Neural cell (in vitro differentiated cells): ENCODE data around the gene SCARB1. TPM values are rescaled to one million over a fixed set of nuclear protein-coding genes. Genes with fewer than 3 reads are reported as not detected.
"Not testable (repeated sequence)": the region's sequence is repeated elsewhere in the genome, so short reads cannot be mapped to it uniquely, and the experiment has no call there.

ENCODE experiments used
- H2AFZ ChIP-seq: fragments of 200-600, 300-800 bp; sonication (generic), shearing (Covaris generic); 2 replicates; pipeline ENCODE4 v1.6.0; 2014; ENCODE audit warnings: low read depth, mild to moderate bottlenecking, antibody characterized with exemption, low read length, moderate library complexity
- H3F3A ChIP-seq: fragments of 200-600 bp; shearing (Covaris generic); 2 replicates; pipeline ENCODE4 v1.6.1; 2016; ENCODE audit warnings: mild to moderate bottlenecking, moderate library complexity, mixed read lengths, antibody characterized with exemption, low read length; ENCODE audit not compliant: insufficient read depth, poor library complexity, severe bottlenecking
- H3K27ac ChIP-seq: fragments of 200-600, 300-800 bp; sonication (generic), shearing (Covaris generic); 2 replicates; pipeline ENCODE4 v1.5.1; 2014; ENCODE audit warnings: mild to moderate bottlenecking, low read length, moderate library complexity
- H3K27me3 ChIP-seq: fragments of 300-800, 200-600 bp; sonication (generic), shearing (Covaris generic); 2 replicates; pipeline ENCODE4 v1.6.0; 2014; ENCODE audit warnings: mild to moderate bottlenecking, low read depth, low read length, moderate library complexity; ENCODE audit not compliant: insufficient read depth
- H3K36me3 ChIP-seq: fragments of 300-800, 200-600 bp; sonication (generic), shearing (Covaris generic); 2 replicates; pipeline ENCODE4 v1.5.1; 2014; ENCODE audit warnings: mild to moderate bottlenecking, antibody characterized with exemption, low read length, moderate library complexity; ENCODE audit not compliant: insufficient read depth
- H3K4me2 ChIP-seq: fragments of 300-800, 200-600 bp; sonication (generic), shearing (Covaris generic); 2 replicates; pipeline ENCODE4 v1.6.0; 2014; ENCODE audit warnings: mild to moderate bottlenecking, low read length
- H3K4me3 ChIP-seq: fragments of 300-800, 200-600 bp; sonication (generic), shearing (Covaris generic); 2 replicates; pipeline ENCODE4 v1.5.1; 2014; ENCODE audit warnings: mild to moderate bottlenecking, low read length, moderate library complexity
- H3K79me2 ChIP-seq: fragments of 200-600 bp; shearing (Covaris generic); replicated peaks from 2 replicates; pipeline ENCODE4 v1.6.0; 2014; ENCODE audit warnings: mild to moderate bottlenecking, low read length, moderate library complexity; ENCODE audit not compliant: insufficient read depth
- H3K9ac ChIP-seq: fragments of 300-800, 200-600 bp; sonication (generic), shearing (Covaris generic); 2 replicates; pipeline ENCODE4 v1.6.1; 2016; ENCODE audit warnings: mild to moderate bottlenecking, low read length, mixed read lengths
- H3K9me2 ChIP-seq: fragments of 200-600 bp; shearing (Covaris generic); 2 replicates; pipeline ENCODE4 v1.6.1; 2016; ENCODE audit warnings: mild to moderate bottlenecking, low read length, mixed read lengths; ENCODE audit not compliant: insufficient read depth
- H3K9me3 ChIP-seq: fragments of 200-600, 300-800 bp; sonication (generic), shearing (Covaris generic); 2 replicates; pipeline ENCODE4 v1.6.1; 2016; ENCODE audit warnings: mild to moderate bottlenecking, mixed run types, low read length, moderate library complexity, mixed read lengths
- H4K20me1 ChIP-seq: fragments of 200-600 bp; shearing (Covaris generic); 2 replicates; pipeline ENCODE4 v1.6.1; 2016; ENCODE audit warnings: mild to moderate bottlenecking, mixed run types; ENCODE audit not compliant: insufficient read depth
- CTCF ChIP-seq: fragments of 450-650 bp; IDR thresholded peaks from 2 replicates; pipeline ENCODE4 v1.5.1; 2014; ENCODE audit warnings: antibody characterized with exemption, mild to moderate bottlenecking, moderate library complexity; ENCODE audit not compliant: poor library complexity, severe bottlenecking
- EP300 ChIP-seq: fragments of 450-650 bp; conservative IDR thresholded peaks from 2 replicates; pipeline ENCODE4 v1.6.1; 2014; ENCODE audit warnings: antibody characterized with exemption, mild to moderate bottlenecking, moderate library complexity; ENCODE audit not compliant: poor library complexity, severe bottlenecking
- EZH2 ChIP-seq: fragments of 200-600, 300-800 bp; shearing (Covaris generic), sonication (generic); IDR thresholded peaks from 2 replicates; pipeline ENCODE4 v1.6.1; 2014; ENCODE audit warnings: antibody characterized with exemption, low read length, borderline replicate concordance, mild to moderate bottlenecking; ENCODE audit not compliant: insufficient read depth, poor library complexity, severe bottlenecking
- MXI1 ChIP-seq: fragments of 450-650 bp; conservative IDR thresholded peaks from 2 replicates; pipeline ENCODE4 v1.6.1; 2014; ENCODE audit warnings: antibody characterized with exemption, mild to moderate bottlenecking; ENCODE audit not compliant: poor library complexity, severe bottlenecking
- POLR2AphosphoS5 ChIP-seq: IDR thresholded peaks from 2 replicates; pipeline ENCODE4 v1.6.1; 2012
- RAD21 ChIP-seq: fragments of 450-650 bp; conservative IDR thresholded peaks from 2 replicates; pipeline ENCODE4 v1.6.1; 2014; ENCODE audit warnings: antibody characterized with exemption, mild to moderate bottlenecking, moderate library complexity
- REST ChIP-seq: IDR thresholded peaks from 2 replicates; pipeline ENCODE4 v1.6.1; 2012; ENCODE audit warnings: borderline replicate concordance
- SMC3 ChIP-seq: fragments of 450-650 bp; conservative IDR thresholded peaks from 2 replicates; pipeline ENCODE4 v1.6.1; 2014; ENCODE audit warnings: antibody characterized with exemption, mild to moderate bottlenecking, moderate library complexity; ENCODE audit not compliant: poor library complexity
- TAF1 ChIP-seq: IDR thresholded peaks from 2 replicates; pipeline ENCODE4 v1.6.1; 2012; ENCODE audit warnings: low read depth
- polyA plus RNA-seq: library from polyadenylated mRNA; depleted of rRNA; stranded (reverse); fragments of >200 nt; gene quantifications from 2 replicates; pipeline ENCODE4 v1.2.3, GENCODE V29; 2014

SCARB1 gene
- polyA plus RNA-seq, 1 donor from 2014 or later, result 5.8 TPM

DNA sequence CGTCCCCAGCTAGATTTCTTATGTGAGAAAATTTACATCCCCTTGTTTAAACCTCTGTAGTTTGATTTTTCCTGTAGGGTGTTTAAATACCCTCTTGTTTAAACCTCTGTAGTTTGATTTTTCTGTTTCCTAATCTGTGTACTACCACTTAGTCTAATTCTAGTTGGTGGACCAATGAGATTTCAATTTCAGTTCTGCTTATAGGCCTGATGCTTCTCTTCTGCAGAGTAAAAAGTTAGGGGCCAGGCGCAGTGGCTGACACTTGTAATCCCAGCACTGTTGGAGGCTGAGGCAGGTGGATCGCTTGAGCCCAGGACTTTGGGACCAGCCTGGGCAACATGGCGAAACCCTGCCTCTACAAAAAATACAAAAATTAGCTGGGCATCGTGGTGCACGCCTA, 39.3 kb upstream of the SCARB1 start:
- no peak overlapping the region for H2AFZ ChIP-seq
- H3K9ac ChIP-seq, result no peak overlapping the region
- H3K79me2 ChIP-seq, result no peaks in the 10 kb centered on the region
- no peak overlapping the region for H3K4me3 ChIP-seq
- H3F3A ChIP-seq, result no peaks in the 10 kb centered on the region
- H3K27me3 ChIP-seq, result no peaks in the 10 kb centered on the region
- H3K27ac ChIP-seq, result no peak overlapping the region
- H3K4me2 ChIP-seq, result no peak overlapping the region
- H4K20me1 ChIP-seq, result no peaks in the 10 kb centered on the region
- TF ChIP-seq REST (no peak), POLR2AphosphoS5 (no peak), RAD21 (no peak), CTCF (no peak), TAF1 (no peak), EP300 (no peak), EZH2 (no peak), MXI1 (no peak), SMC3 (no peak)
- no peaks in the 10 kb centered on the region for H3K9me2 ChIP-seq
- no peaks in the 10 kb centered on the region for H3K9me3 ChIP-seq
- no peaks in the 10 kb centered on the region for H3K36me3 ChIP-seq

- H3K9me3 ChIP-seq, result no peaks in the 10 kb centered on the region
- no peaks in the 10 kb centered on the region for H3K36me3 ChIP-seq
- no peaks in the 10 kb centered on the region for H3K27me3 ChIP-seq
- H4K20me1 ChIP-seq, result no peaks in the 10 kb centered on the region
- no peak overlapping the region for H3K9ac ChIP-seq
- H3K27ac ChIP-seq, result no peak overlapping the region
- no peaks in the 10 kb centered on the region for H3K9me2 ChIP-seq
- no peak overlapping the region for H3K4me2 ChIP-seq
- H3K79me2 ChIP-seq, result no peaks in the 10 kb centered on the region
- no peaks in the 10 kb centered on the region for H3F3A ChIP-seq
- no peak for TF ChIP-seq REST
- no peak for TF ChIP-seq EP300
- TF ChIP-seq POLR2AphosphoS5, result no peak
- no peak for TF ChIP-seq EZH2
- no peak for TF ChIP-seq MXI1
- TF ChIP-seq SMC3, result no peak
- TF ChIP-seq TAF1, result no peak
- TF ChIP-seq CTCF, result no peak
- TF ChIP-seq RAD21, result no peak
- no peak overlapping the region for H3K4me3 ChIP-seq
- H2AFZ ChIP-seq, result no peak overlapping the region
Measured at GRCh38 chr12:124901003-124901402, 37.3 kb upstream of the SCARB1 start.

- H3K4me3 ChIP-seq, H3K36me3 ChIP-seq, H3K9me2 ChIP-seq, H3F3A ChIP-seq, H3K9me3 ChIP-seq, H3K4me2 ChIP-seq, H3K27ac ChIP-seq, H3K79me2 ChIP-seq, H2AFZ ChIP-seq, H3K27me3 ChIP-seq, H4K20me1 ChIP-seq, H3K9ac ChIP-seq: not testable (repeated sequence)
Measured at GRCh38 chr12:124900345-124900795, 36.7 kb upstream of the SCARB1 start.
